Measurements from ENCODE around the gene TJAP1.

Gene TJAP1

GRCh38 chr6:43477235-43478007, at the start of gene TJAP1:
Gene TJAP1, plus strand, starts transcription at chr6:43477570. Its CDS starts 21,432 bp downstream, at chr6:43499002.
- DNase-seq = peak; percentile 74

GRCh38 chr6:43428112-43428570, 49.2 kb upstream of the TJAP1 start:
- DNase-seq = no peak

- no peak for DNase-seq
Observed at GRCh38 chr6:43428874-43429273, 48.5 kb upstream of the TJAP1 start.

- no peak for DNase-seq
Observed at GRCh38 chr6:43432009-43432945, 45.1 kb upstream of the TJAP1 start.

- DNase-seq = no peak
Observed at GRCh38 chr6:43433148-43433547, 44.2 kb upstream of the TJAP1 start.

GRCh38 chr6:43434001-43434840, 43.1 kb upstream of the TJAP1 start:
- no peak for DNase-seq

GRCh38 chr6:43434943-43435342, 42.4 kb upstream of the TJAP1 start:
- no peak for DNase-seq

GRCh38 chr6:43435682-43436437, 41.5 kb upstream of the TJAP1 start:
- DNase-seq = no peak

- DNase-seq = no peak
Observed at GRCh38 chr6:43436577-43437282, 40.6 kb upstream of the TJAP1 start.

- no peak for DNase-seq
Observed at GRCh38 chr6:43437700-43438099, 39.7 kb upstream of the TJAP1 start.

GRCh38 chr6:43442935-43443334, 34.4 kb upstream of the TJAP1 start:
- DNase-seq = no peak

GRCh38 chr6:43444036-43444435, 33.3 kb upstream of the TJAP1 start:
- no peak for DNase-seq

GRCh38 chr6:43444582-43444981, 32.8 kb upstream of the TJAP1 start:
- DNase-seq = no peak

GRCh38 chr6:43445576-43445975, 31.8 kb upstream of the TJAP1 start:
- no peak for DNase-seq

GRCh38 chr6:43447604-43448003, 29.8 kb upstream of the TJAP1 start:
- no peak for DNase-seq

GRCh38 chr6:43448916-43449315, 28.5 kb upstream of the TJAP1 start:
- DNase-seq = no peak

- no peak for DNase-seq
Observed at GRCh38 chr6:43450699-43451131, 26.7 kb upstream of the TJAP1 start.

- DNase-seq = no peak
Observed at GRCh38 chr6:43451348-43451747, 26.0 kb upstream of the TJAP1 start.

GRCh38 chr6:43451939-43452338, 25.4 kb upstream of the TJAP1 start:
- no peak for DNase-seq

- no peak for DNase-seq
Observed at GRCh38 chr6:43452896-43453295, 24.5 kb upstream of the TJAP1 start.

- DNase-seq = no peak
Observed at GRCh38 chr6:43453831-43454230, 23.5 kb upstream of the TJAP1 start.
